Measurements from ENCODE around the gene TMPRSS7.
A peak's percentile ranks its signal among the peaks of the same experiment; 100 is the strongest.

TMPRSS7 gene

DNA sequence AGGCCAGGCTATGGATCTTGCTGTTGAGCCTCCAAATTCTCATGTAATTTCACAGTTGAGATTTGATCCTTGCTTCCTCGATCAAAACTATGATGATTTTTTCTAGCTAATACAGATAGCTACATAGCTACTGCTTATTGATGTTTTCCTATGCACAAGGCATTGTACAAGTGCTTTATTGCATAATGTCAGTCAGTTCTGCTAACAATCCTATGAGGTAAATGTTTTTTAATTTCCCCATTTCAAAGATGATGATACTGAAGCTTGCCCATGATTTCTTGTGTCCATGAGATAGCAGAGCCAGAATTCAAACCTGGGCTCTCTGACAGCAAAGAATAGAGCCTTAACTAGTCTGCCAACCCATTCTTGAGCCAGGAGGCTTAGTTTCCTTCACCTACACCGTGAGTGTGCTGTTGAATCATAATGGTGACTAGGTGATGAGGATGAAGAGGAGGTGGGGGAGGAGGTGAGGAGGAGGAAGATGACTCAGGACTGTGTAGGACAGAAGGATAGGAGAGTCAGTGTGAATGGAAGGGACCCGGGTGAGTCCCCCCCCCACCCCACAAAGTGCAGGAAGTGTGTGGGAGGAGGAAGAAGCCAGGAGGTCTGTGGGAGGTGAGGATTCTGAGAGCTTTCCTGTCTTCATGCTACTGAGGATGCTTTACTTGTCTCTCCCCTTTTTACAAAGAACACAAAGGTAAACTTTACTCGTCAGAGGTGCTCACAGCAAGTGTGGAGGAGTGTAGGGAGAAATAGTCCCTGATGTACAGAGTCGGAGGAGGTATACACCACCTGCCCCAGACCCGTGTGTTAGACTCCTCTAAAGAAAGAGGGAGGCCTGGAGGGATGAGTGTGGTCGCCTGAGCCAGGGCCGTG is 32.2 kb upstream of the TMPRSS7 start:
- peaks cover 3% of the 10 kb centered on the region for H3K27me3 ChIP-seq (ENCODE audit: control insufficient read depth, insufficient read depth, low read length)
- peak overlapping the region; percentile 49 for H3K4me2 ChIP-seq (ENCODE audit: low read length)
- H3K4me3 ChIP-seq (ENCODE audit: low read length), result no peak overlapping the region
- no peaks in the 10 kb centered on the region for H3K9me3 ChIP-seq (replicated peaks; ENCODE audit: low read length)
- peaks cover 36% of the 10 kb centered on the region for H3K4me1 ChIP-seq (ENCODE audit: control insufficient read depth, insufficient read depth, low read length)
- H3K9ac ChIP-seq (ENCODE audit: low read depth, low read length), result no peak overlapping the region
- no peaks in the 10 kb centered on the region for H3K36me3 ChIP-seq (ENCODE audit: insufficient read depth, low read length)

DNA sequence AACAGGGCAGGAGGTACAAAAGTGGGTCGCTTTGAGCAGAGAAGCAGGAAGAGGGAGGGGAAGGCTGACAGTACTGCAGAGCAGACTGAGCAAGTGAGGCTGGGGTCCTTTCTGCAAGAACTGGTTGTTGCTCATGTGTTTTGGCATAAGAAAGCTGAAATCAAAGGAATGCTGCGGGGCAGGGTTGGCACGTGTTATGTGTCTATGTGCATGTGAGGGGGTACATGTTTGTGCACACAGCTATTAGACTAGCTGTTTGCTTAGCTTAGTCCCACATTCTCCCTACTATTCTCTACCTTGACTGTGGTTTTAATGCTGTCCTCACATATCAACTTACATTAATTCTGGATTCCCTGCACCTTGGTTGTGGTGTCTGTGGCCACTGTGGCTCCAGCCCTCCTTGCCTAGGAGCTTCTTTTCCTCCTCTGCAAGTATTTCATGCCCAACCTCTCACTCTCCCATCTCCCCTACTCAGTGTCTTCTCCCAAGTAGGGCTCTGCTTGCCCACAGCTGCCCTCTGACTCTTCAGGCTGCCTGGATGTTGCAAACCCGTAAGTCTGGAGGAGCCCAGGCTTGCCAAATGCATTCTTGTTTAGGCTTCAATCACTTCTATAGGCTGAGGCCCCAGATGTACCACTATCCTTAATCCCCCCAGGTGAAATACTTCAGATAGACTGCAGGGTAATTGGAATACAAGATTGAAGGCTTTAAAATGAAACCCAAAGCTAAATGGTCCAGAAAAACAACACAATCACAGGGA is 31.0 kb upstream of the TMPRSS7 start:
- Histone ChIP-seq H3K9ac (ENCODE audit: low read depth, low read length) (no peak overlapping the region), H3K27me3 (ENCODE audit: control insufficient read depth, insufficient read depth, low read length) (peaks cover 3% of the 10 kb centered on the region), H3K4me1 (ENCODE audit: control insufficient read depth, insufficient read depth, low read length) (peaks cover 35% of the 10 kb centered on the region), H3K4me3 (ENCODE audit: low read length) (no peak overlapping the region), H3K4me2 (ENCODE audit: low read length) (no peak overlapping the region), H3K9me3 (replicated peaks; ENCODE audit: low read length) (no peaks in the 10 kb centered on the region), H3K36me3 (ENCODE audit: insufficient read depth, low read length) (no peaks in the 10 kb centered on the region)

- Histone ChIP-seq H3K9me3 (replicated peaks; ENCODE audit: low read length) (no peaks in the 10 kb centered on the region), H3K9ac (ENCODE audit: low read depth, low read length) (no peak overlapping the region), H3K4me1 (ENCODE audit: control insufficient read depth, insufficient read depth, low read length) (peaks cover 28% of the 10 kb centered on the region), H3K36me3 (ENCODE audit: insufficient read depth, low read length) (no peaks in the 10 kb centered on the region), H3K27me3 (ENCODE audit: control insufficient read depth, insufficient read depth, low read length) (no peaks in the 10 kb centered on the region), H3K4me2 (ENCODE audit: low read length) (no peak overlapping the region), H3K4me3 (ENCODE audit: low read length) (no peak overlapping the region)
These were observed 30.3 kb upstream of the TMPRSS7 start for GRCh38 chr3:112004187-112004586.

GRCh38 chr3:112004669-112005068 is 29.9 kb upstream of the TMPRSS7 start:
- H3K4me2 ChIP-seq (ENCODE audit: low read length), result no peak overlapping the region
- H3K36me3 ChIP-seq (ENCODE audit: insufficient read depth, low read length), result no peaks in the 10 kb centered on the region
- H3K9me3 ChIP-seq (replicated peaks; ENCODE audit: low read length), result no peaks in the 10 kb centered on the region
- H3K27me3 ChIP-seq (ENCODE audit: control insufficient read depth, insufficient read depth, low read length), result no peaks in the 10 kb centered on the region
- no peak overlapping the region for H3K9ac ChIP-seq (ENCODE audit: low read depth, low read length)
- H3K4me1 ChIP-seq (ENCODE audit: control insufficient read depth, insufficient read depth, low read length), result peaks cover 25% of the 10 kb centered on the region
- H3K4me3 ChIP-seq (ENCODE audit: low read length), result no peak overlapping the region

DNA sequence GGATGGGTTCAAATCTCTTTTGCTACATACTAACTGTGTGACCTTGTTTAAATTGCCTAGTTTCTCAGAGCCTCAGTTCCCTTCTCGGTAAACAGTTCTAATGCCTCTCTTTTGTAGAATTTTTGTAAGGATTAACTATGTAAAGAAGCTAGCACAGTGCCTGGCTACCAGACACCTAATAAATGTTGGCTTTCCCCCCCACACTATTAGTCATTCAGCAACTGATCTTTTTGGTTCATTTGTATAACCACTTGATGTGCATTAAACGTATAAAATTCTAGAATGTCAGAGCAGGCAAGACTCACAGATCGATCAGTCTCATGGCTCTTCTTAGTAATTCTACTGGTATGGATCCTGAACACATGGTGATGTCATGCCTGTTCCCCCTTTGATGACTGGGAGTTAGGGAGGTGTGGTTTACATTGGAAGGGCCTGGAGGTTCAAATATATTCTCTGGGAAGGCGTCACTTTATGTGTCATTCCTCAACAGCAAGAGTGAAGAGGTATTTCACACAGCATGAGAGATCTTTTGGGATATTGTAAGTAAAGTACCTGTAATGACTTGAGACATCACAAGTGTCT is 29.4 kb upstream of the TMPRSS7 start:
- no peak overlapping the region for H3K9ac ChIP-seq (ENCODE audit: low read depth, low read length)
- no peaks in the 10 kb centered on the region for H3K9me3 ChIP-seq (replicated peaks; ENCODE audit: low read length)
- peaks cover 25% of the 10 kb centered on the region for H3K4me1 ChIP-seq (ENCODE audit: control insufficient read depth, insufficient read depth, low read length)
- H3K27me3 ChIP-seq (ENCODE audit: control insufficient read depth, insufficient read depth, low read length), result no peaks in the 10 kb centered on the region
- no peak overlapping the region for H3K4me3 ChIP-seq (ENCODE audit: low read length)
- H3K36me3 ChIP-seq (ENCODE audit: insufficient read depth, low read length), result no peaks in the 10 kb centered on the region
- no peak overlapping the region for H3K4me2 ChIP-seq (ENCODE audit: low read length)

- Histone ChIP-seq H3K9me3 (replicated peaks; ENCODE audit: low read length) (no peaks in the 10 kb centered on the region), H3K36me3 (ENCODE audit: insufficient read depth, low read length) (no peaks in the 10 kb centered on the region), H3K9ac (ENCODE audit: low read depth, low read length) (no peak overlapping the region), H3K4me2 (ENCODE audit: low read length) (no peak overlapping the region), H3K4me3 (ENCODE audit: low read length) (no peak overlapping the region), H3K27me3 (ENCODE audit: control insufficient read depth, insufficient read depth, low read length) (no peaks in the 10 kb centered on the region), H3K4me1 (ENCODE audit: control insufficient read depth, insufficient read depth, low read length) (peaks cover 16% of the 10 kb centered on the region)
These were observed 26.9 kb upstream of the TMPRSS7 start for GRCh38 chr3:112007633-112008032.

- Histone ChIP-seq H3K4me2 (ENCODE audit: low read length) (no peak overlapping the region), H3K4me3 (ENCODE audit: low read length) (no peak overlapping the region), H3K9me3 (replicated peaks; ENCODE audit: low read length) (no peaks in the 10 kb centered on the region), H3K4me1 (ENCODE audit: control insufficient read depth, insufficient read depth, low read length) (peaks cover 8% of the 10 kb centered on the region), H3K27me3 (ENCODE audit: control insufficient read depth, insufficient read depth, low read length) (no peaks in the 10 kb centered on the region), H3K9ac (ENCODE audit: low read depth, low read length) (no peak overlapping the region), H3K36me3 (ENCODE audit: insufficient read depth, low read length) (no peaks in the 10 kb centered on the region)
These were observed 24.9 kb upstream of the TMPRSS7 start for GRCh38 chr3:112009670-112010069.

DNA sequence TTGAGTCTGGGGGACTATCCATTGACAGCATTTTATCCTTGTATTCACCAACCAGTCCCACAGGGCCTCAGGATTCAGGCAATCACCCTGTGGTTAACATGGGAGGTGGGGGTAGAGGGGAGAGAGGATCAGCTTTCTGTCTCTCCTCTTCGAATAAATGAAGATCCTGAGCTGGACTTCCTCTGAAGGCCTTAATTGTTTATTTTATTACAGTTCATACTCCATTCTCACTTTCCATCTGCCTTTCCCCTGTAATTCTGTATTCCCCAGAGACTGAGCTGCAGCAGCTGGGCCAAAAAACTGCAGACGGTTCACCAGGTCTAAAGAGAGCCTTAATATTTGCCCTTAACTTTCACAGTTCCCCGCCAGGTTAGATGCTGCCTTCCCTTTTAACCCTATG is 23.9 kb upstream of the TMPRSS7 start:
- H3K9ac ChIP-seq (ENCODE audit: low read depth, low read length), result no peak overlapping the region
- no peaks in the 10 kb centered on the region for H3K4me1 ChIP-seq (ENCODE audit: control insufficient read depth, insufficient read depth, low read length)
- H3K9me3 ChIP-seq (replicated peaks; ENCODE audit: low read length), result no peaks in the 10 kb centered on the region
- H3K4me3 ChIP-seq (ENCODE audit: low read length), result no peak overlapping the region
- H3K27me3 ChIP-seq (ENCODE audit: control insufficient read depth, insufficient read depth, low read length), result no peaks in the 10 kb centered on the region
- no peaks in the 10 kb centered on the region for H3K36me3 ChIP-seq (ENCODE audit: insufficient read depth, low read length)
- no peak overlapping the region for H3K4me2 ChIP-seq (ENCODE audit: low read length)

DNA sequence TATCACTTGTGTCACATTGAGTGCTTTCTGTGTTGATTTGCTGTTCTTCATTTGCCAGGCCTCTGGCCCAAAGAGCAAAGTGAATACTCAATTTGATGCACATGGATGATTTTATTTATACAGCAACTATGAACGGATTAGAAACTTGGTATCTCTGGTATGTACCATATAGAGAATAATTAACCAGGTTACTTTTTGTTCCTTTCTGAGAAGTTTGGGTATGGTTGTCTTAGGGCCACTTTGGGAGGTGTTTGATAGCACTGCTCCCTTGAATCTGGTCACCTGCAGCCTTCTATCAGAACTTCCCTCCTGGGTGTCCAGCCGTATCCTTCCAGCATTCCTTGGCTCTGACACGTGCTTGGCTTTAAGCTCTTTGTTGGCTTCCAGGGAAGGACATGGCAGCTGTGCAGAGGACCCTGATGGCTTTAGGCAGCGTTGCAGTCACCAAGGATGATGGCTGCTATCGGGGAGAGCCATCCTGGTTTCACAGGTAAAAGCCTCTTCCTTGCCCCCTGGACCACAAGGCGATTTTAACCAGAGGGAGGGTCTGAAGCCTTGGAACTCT is 23.1 kb upstream of the TMPRSS7 start:
- no peaks in the 10 kb centered on the region for H3K27me3 ChIP-seq (ENCODE audit: control insufficient read depth, insufficient read depth, low read length)
- H3K4me3 ChIP-seq (ENCODE audit: low read length), result no peak overlapping the region
- no peaks in the 10 kb centered on the region for H3K9me3 ChIP-seq (replicated peaks; ENCODE audit: low read length)
- no peaks in the 10 kb centered on the region for H3K4me1 ChIP-seq (ENCODE audit: control insufficient read depth, insufficient read depth, low read length)
- H3K4me2 ChIP-seq (ENCODE audit: low read length), result no peak overlapping the region
- H3K9ac ChIP-seq (ENCODE audit: low read depth, low read length), result no peak overlapping the region
- no peaks in the 10 kb centered on the region for H3K36me3 ChIP-seq (ENCODE audit: insufficient read depth, low read length)

DNA sequence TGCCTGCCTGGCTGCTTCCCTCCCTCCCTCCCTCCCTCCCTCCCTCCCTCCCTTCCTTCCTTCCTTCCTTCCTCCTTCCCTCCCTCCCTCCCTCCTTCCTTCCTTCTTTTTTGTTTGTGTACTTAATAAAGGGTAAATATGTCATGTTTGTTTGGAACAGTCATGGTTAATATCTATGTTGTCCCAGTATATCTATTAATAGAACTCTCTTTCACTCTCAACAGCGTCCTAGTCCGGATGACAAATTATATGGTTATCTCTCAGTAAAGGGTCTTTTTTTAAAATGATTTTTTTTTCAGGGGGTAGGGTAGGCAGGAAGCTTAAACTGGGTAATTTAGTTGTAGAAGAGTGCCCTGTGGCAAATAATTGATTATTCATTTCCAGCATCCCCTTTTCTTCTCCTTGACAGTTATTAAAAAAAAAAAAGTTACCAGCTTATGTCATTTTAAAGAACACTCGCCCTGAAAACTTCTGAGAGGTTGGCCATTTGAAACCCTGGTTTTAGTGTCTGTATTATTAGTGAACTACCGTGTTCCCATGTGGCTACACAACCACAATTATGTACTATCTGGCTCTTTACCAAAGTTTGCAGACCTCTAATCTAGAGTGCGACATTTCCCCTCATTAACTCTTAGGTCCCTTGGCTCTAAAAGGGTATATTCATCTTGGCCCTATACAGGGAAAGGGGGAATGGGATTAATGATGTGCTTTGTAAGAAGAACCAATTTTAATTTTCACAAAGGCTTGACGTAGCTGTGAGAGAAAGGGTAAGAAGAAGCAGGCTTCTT is 22.1 kb upstream of the TMPRSS7 start:
- Histone ChIP-seq H3K36me3 (ENCODE audit: insufficient read depth, low read length) (no peaks in the 10 kb centered on the region), H3K4me1 (ENCODE audit: control insufficient read depth, insufficient read depth, low read length) (no peaks in the 10 kb centered on the region), H3K27me3 (ENCODE audit: control insufficient read depth, insufficient read depth, low read length) (no peaks in the 10 kb centered on the region), H3K9ac (ENCODE audit: low read depth, low read length) (no peak overlapping the region), H3K9me3 (replicated peaks; ENCODE audit: low read length) (no peaks in the 10 kb centered on the region), H3K4me3 (ENCODE audit: low read length) (no peak overlapping the region), H3K4me2 (ENCODE audit: low read length) (no peak overlapping the region)
